ENCODE measurements around the gene PNO1.

The PNO1 gene

GRCh38 chr2:68196120-68196716 lies 38.5 kb downstream of the PNO1 start:
- Histone ChIP-seq H3K4ac (ENCODE audit: low read depth, low read length) (no peak overlapping the region), H3K4me2 (ENCODE audit: low read length) (no peak overlapping the region), H3K27me3 (ENCODE audit: insufficient read depth, low read length, poor library complexity) (no peaks in the 10 kb centered on the region), H3K4me3 (ENCODE audit: low read length) (no peak overlapping the region), H2BK15ac (replicated peaks; ENCODE audit: low read depth) (no peak overlapping the region), H3K4me1 (ENCODE audit: control insufficient read depth, low read depth, low read length) (peaks cover 3% of the 10 kb centered on the region), H3K79me2 (ENCODE audit: control insufficient read depth, insufficient read depth, low read length) (peaks cover 11% of the 10 kb centered on the region), H3K36me3 (ENCODE audit: control insufficient read depth, insufficient read depth, low read length) (no peaks in the 10 kb centered on the region), H2BK120ac (ENCODE audit: low read depth, low read length) (no peak overlapping the region), H3K23ac (ENCODE audit: low read length) (no peak overlapping the region), H3K56ac (ENCODE audit: low read length) (no peak overlapping the region), H3K9ac (ENCODE audit: low read length) (no peak overlapping the region), H2AK5ac (ENCODE audit: low read length) (no peak overlapping the region), H3K27ac (ENCODE audit: low read depth, low read length) (no peak overlapping the region), H2BK5ac (ENCODE audit: low read length) (no peak overlapping the region), H3K79me1 (ENCODE audit: low read length) (peaks cover 3% of the 10 kb centered on the region), H4K8ac (ENCODE audit: low read depth, low read length) (no peak overlapping the region), H4K5ac (ENCODE audit: low read length) (no peak overlapping the region), H3K18ac (ENCODE audit: low read length) (no peak overlapping the region)
- WGBS (ENCODE audit: extremely low coverage, insufficient coverage, low lambda C conversion rate), result no CpG with 5 or more reads among the region's 4 CpGs
- DNase-seq, result no peak

- Histone ChIP-seq H3K56ac (ENCODE audit: low read length) (no peak overlapping the region), H3K4ac (ENCODE audit: low read depth, low read length) (no peak overlapping the region), H3K79me1 (ENCODE audit: low read length) (peaks cover 3% of the 10 kb centered on the region), H3K18ac (ENCODE audit: low read length) (no peak overlapping the region), H2BK15ac (replicated peaks; ENCODE audit: low read depth) (no peak overlapping the region), H3K27ac (ENCODE audit: low read depth, low read length) (no peak overlapping the region), H3K27me3 (ENCODE audit: insufficient read depth, low read length, poor library complexity) (no peaks in the 10 kb centered on the region), H2AK5ac (ENCODE audit: low read length) (no peak overlapping the region), H3K9ac (ENCODE audit: low read length) (no peak overlapping the region), H3K36me3 (ENCODE audit: control insufficient read depth, insufficient read depth, low read length) (no peaks in the 10 kb centered on the region), H2BK120ac (ENCODE audit: low read depth, low read length) (no peak overlapping the region), H3K4me1 (ENCODE audit: control insufficient read depth, low read depth, low read length) (no peaks in the 10 kb centered on the region), H2BK5ac (ENCODE audit: low read length) (no peak overlapping the region), H3K4me3 (ENCODE audit: low read length) (no peak overlapping the region), H3K79me2 (ENCODE audit: control insufficient read depth, insufficient read depth, low read length) (peaks cover 8% of the 10 kb centered on the region), H3K23ac (ENCODE audit: low read length) (no peak overlapping the region), H4K8ac (ENCODE audit: low read depth, low read length) (no peak overlapping the region), H4K5ac (ENCODE audit: low read length) (no peak overlapping the region), H3K4me2 (ENCODE audit: low read length) (no peak overlapping the region)
- DNase-seq, result no peak
- WGBS (ENCODE audit: extremely low coverage, insufficient coverage, low lambda C conversion rate), result no CpG with 5 or more reads among the region's 4 CpGs
These were observed 42.6 kb downstream of the PNO1 start for GRCh38 chr2:68200157-68200787.

- Histone ChIP-seq H4K5ac (ENCODE audit: low read length) (no peak overlapping the region), H2BK5ac (ENCODE audit: low read length) (no peak overlapping the region), H2BK120ac (ENCODE audit: low read depth, low read length) (no peak overlapping the region), H2BK15ac (replicated peaks; ENCODE audit: low read depth) (no peak overlapping the region), H3K36me3 (ENCODE audit: control insufficient read depth, insufficient read depth, low read length) (no peaks in the 10 kb centered on the region), H3K79me1 (ENCODE audit: low read length) (peaks cover 5% of the 10 kb centered on the region), H3K4me3 (ENCODE audit: low read length) (no peak overlapping the region), H3K27ac (ENCODE audit: low read depth, low read length) (no peak overlapping the region), H3K27me3 (ENCODE audit: insufficient read depth, low read length, poor library complexity) (no peaks in the 10 kb centered on the region), H3K23ac (ENCODE audit: low read length) (no peak overlapping the region), H3K79me2 (ENCODE audit: control insufficient read depth, insufficient read depth, low read length) (peaks cover 17% of the 10 kb centered on the region), H3K4me2 (ENCODE audit: low read length) (no peak overlapping the region), H3K18ac (ENCODE audit: low read length) (no peak overlapping the region), H2AK5ac (ENCODE audit: low read length) (no peak overlapping the region), H3K56ac (ENCODE audit: low read length) (no peak overlapping the region), H4K8ac (ENCODE audit: low read depth, low read length) (no peak overlapping the region), H3K4me1 (ENCODE audit: control insufficient read depth, low read depth, low read length) (no peaks in the 10 kb centered on the region), H3K9ac (ENCODE audit: low read length) (no peak overlapping the region), H3K4ac (ENCODE audit: low read depth, low read length) (no peak overlapping the region)
- WGBS (ENCODE audit: extremely low coverage, insufficient coverage, low lambda C conversion rate), result no CpG with 5 or more reads among the region's 3 CpGs
- no peak for DNase-seq
These were observed 45.9 kb downstream of the PNO1 start for GRCh38 chr2:68203587-68203986.

GRCh38 chr2:68206793-68207192 lies 49.1 kb downstream of the PNO1 start:
- H4K5ac ChIP-seq (ENCODE audit: low read length), result no peak overlapping the region

GRCh38 chr2:68214381-68214780 lies 56.7 kb downstream of the PNO1 start:
- no peak overlapping the region for H4K5ac ChIP-seq (ENCODE audit: low read length)
- H3K23ac ChIP-seq (ENCODE audit: low read length), result no peak overlapping the region
- H2BK15ac ChIP-seq (replicated peaks; ENCODE audit: low read depth), result no peak overlapping the region
- H3K9ac ChIP-seq (ENCODE audit: low read length), result no peak overlapping the region
- no peak overlapping the region for H2BK5ac ChIP-seq (ENCODE audit: low read length)
- H2AK5ac ChIP-seq (ENCODE audit: low read length), result no peak overlapping the region
- H3K56ac ChIP-seq (ENCODE audit: low read length), result no peak overlapping the region
- H3K4ac ChIP-seq (ENCODE audit: low read depth, low read length), result no peak overlapping the region
- no peak overlapping the region for H4K8ac ChIP-seq (ENCODE audit: low read depth, low read length)
- H3K18ac ChIP-seq (ENCODE audit: low read length), result no peak overlapping the region
- H3K4me1 ChIP-seq (ENCODE audit: control insufficient read depth, low read depth, low read length), result peaks cover 3% of the 10 kb centered on the region
- no peak for DNase-seq
- peaks cover 23% of the 10 kb centered on the region for H3K79me1 ChIP-seq (ENCODE audit: low read length)
- H3K79me2 ChIP-seq (ENCODE audit: control insufficient read depth, insufficient read depth, low read length), result peaks cover 53% of the 10 kb centered on the region
- WGBS (ENCODE audit: extremely low coverage, insufficient coverage, low lambda C conversion rate), result no CpG with 5 or more reads among the region's 5 CpGs
- peaks cover 2% of the 10 kb centered on the region for H3K36me3 ChIP-seq (ENCODE audit: control insufficient read depth, insufficient read depth, low read length)
- H2BK120ac ChIP-seq (ENCODE audit: low read depth, low read length), result no peak overlapping the region
- H3K4me2 ChIP-seq (ENCODE audit: low read length), result no peak overlapping the region
- H3K27ac ChIP-seq (ENCODE audit: low read depth, low read length), result no peak overlapping the region
- no peak overlapping the region for H3K4me3 ChIP-seq (ENCODE audit: low read length)
- no peaks in the 10 kb centered on the region for H3K27me3 ChIP-seq (ENCODE audit: insufficient read depth, low read length, poor library complexity)

More at GRCh38 chr2:68206793-68207192, 49.1 kb downstream of the PNO1 start:
- Histone ChIP-seq H3K79me1 (ENCODE audit: low read length) (peaks cover 10% of the 10 kb centered on the region), H4K8ac (ENCODE audit: low read depth, low read length) (no peak overlapping the region), H3K9ac (ENCODE audit: low read length) (no peak overlapping the region), H2BK5ac (ENCODE audit: low read length) (no peak overlapping the region), H3K4me2 (ENCODE audit: low read length) (no peak overlapping the region), H3K4me1 (ENCODE audit: control insufficient read depth, low read depth, low read length) (no peaks in the 10 kb centered on the region), H3K79me2 (ENCODE audit: control insufficient read depth, insufficient read depth, low read length) (peaks cover 31% of the 10 kb centered on the region), H3K27ac (ENCODE audit: low read depth, low read length) (no peak overlapping the region), H3K36me3 (ENCODE audit: control insufficient read depth, insufficient read depth, low read length) (no peaks in the 10 kb centered on the region), H2AK5ac (ENCODE audit: low read length) (no peak overlapping the region), H2BK15ac (replicated peaks; ENCODE audit: low read depth) (no peak overlapping the region), H3K27me3 (ENCODE audit: insufficient read depth, low read length, poor library complexity) (no peaks in the 10 kb centered on the region), H3K4me3 (ENCODE audit: low read length) (no peak overlapping the region), H3K56ac (ENCODE audit: low read length) (no peak overlapping the region), H3K23ac (ENCODE audit: low read length) (no peak overlapping the region), H3K18ac (ENCODE audit: low read length) (no peak overlapping the region), H2BK120ac (ENCODE audit: low read depth, low read length) (no peak overlapping the region), H3K4ac (ENCODE audit: low read depth, low read length) (no peak overlapping the region)
- no peak for DNase-seq
